ENCODE data around the gene NRXN2.

Gene NRXN2

DNA sequence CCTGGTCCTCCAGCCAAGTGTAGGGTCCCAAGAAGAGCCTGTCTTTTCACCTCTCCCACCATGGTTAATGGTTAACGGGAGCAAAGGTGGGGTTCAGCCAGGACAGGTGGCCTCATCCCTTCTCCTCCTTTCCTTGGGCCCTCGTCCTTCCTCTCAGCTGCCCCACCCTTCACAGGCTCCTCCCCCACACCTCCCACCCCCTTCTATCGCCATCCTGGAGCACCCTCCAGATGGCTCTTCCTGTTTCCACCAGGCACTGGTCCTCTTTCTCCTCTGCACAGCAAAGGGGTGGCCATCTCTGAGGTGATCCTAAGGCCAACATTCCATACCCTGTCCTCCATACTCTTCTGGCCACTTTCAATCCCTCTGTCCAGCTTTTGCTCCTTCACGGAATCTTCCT is 83.1 kb downstream of the NRXN2 start:
- H3K4me3 ChIP-seq (ENCODE audit: low read length in 2 of 2) = no peak overlapping the region
- H3K23ac ChIP-seq (ENCODE audit: low read depth, low read length, poor library complexity) = peak overlapping the region; percentile 36
- H2BK5ac ChIP-seq (ENCODE audit: low read length) = no peak overlapping the region
- H3K27me3 ChIP-seq (ENCODE audit: control insufficient read depth in 3 of 3, insufficient read depth in 3 of 3, low read depth in 1 of 3, low read length in 3 of 3) = peaks cover 8 to 41% (median 37%) of the 10 kb centered on the region in 3 experiments
- no peak overlapping the region for H3K4ac ChIP-seq (ENCODE audit: low read length)
- no CpG with 5 or more reads among the region's 4 CpGs for WGBS, 2 donors (ENCODE audit: extremely low coverage in 2 of 2, insufficient read length in 2 of 2, insufficient replicate concordance in 1 of 2)
- DNase-seq (ENCODE audit: low spot score) = no peak
- peaks cover 11 to 41% of the 10 kb centered on the region in 2 donors for H3K4me1 ChIP-seq (ENCODE audit: control insufficient read depth in 2 of 2, insufficient read depth in 1 of 2, low read depth in 1 of 2, low read length in 2 of 2)
- no peak overlapping the region for H3K18ac ChIP-seq (ENCODE audit: low read length)
- H3K9ac ChIP-seq (ENCODE audit: low read depth, low read length, poor library complexity) = no peak overlapping the region
- peaks cover 2 to 3% of the 10 kb centered on the region in 2 donors for H3K9me3 ChIP-seq (replicated peaks in 1 of 2; ENCODE audit: control insufficient read depth in 2 of 2, insufficient read depth in 1 of 2, low read depth in 1 of 2, low read length in 2 of 2)
- no peak overlapping the region for H2BK120ac ChIP-seq (ENCODE audit: low read depth, low read length)
- H4K91ac ChIP-seq (ENCODE audit: low read depth, low read length, poor library complexity) = no peak overlapping the region
- H3K79me1 ChIP-seq (ENCODE audit: low read depth, low read length) = peaks cover 12% of the 10 kb centered on the region
- H3K36me3 ChIP-seq (replicated peaks in 1 of 2; ENCODE audit: control insufficient read depth in 2 of 2, insufficient read depth in 2 of 2, low read length in 2 of 2) = no peaks in the 10 kb centered on the region
- no peak overlapping the region for H3K14ac ChIP-seq (ENCODE audit: low read length)
- H2AK5ac ChIP-seq (ENCODE audit: low read depth, low read length) = no peak overlapping the region
- no peak overlapping the region for H2BK12ac ChIP-seq (ENCODE audit: low read length)
- no peak overlapping the region for H3K27ac ChIP-seq (replicated peaks; ENCODE audit: low read length)
- H3K4me2 ChIP-seq (ENCODE audit: insufficient read depth, low read length, poor library complexity, severe bottlenecking) = no peak overlapping the region
- no peak overlapping the region for H2AFZ ChIP-seq (ENCODE audit: low read length)
- H2BK15ac ChIP-seq (ENCODE audit: low read length) = no peak overlapping the region
- no peak overlapping the region for H4K8ac ChIP-seq (ENCODE audit: low read depth, low read length)

DNA sequence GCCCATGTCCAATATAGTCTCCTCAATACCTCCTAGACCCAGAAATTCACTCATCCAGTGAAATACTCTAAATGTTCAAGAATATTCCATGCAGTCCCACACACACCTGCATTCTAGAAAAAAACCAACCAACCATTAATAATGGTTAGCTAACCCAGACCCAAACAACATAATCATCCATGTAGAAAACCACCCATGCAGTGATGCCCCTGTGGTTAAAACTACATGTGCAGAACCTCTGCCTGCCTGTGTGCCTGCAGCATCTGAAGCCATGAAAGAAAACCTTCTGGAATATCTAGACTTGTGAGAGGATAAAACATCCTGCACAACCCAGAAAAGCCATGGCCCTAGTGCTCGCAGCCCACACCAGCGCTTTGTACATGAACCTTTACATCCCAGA is 84.2 kb downstream of the NRXN2 start:
- Histone ChIP-seq H2BK5ac (ENCODE audit: low read length) (no peak overlapping the region), H3K4ac (ENCODE audit: low read length) (no peak overlapping the region), H4K91ac (ENCODE audit: low read depth, low read length, poor library complexity) (no peak overlapping the region), H3K4me2 (ENCODE audit: insufficient read depth, low read length, poor library complexity, severe bottlenecking) (no peak overlapping the region), H3K27ac (replicated peaks; ENCODE audit: low read length) (no peak overlapping the region), H3K18ac (ENCODE audit: low read length) (no peak overlapping the region), H3K4me1 (ENCODE audit: control insufficient read depth in 2 of 2, insufficient read depth in 1 of 2, low read depth in 1 of 2, low read length in 2 of 2) (peaks cover 1 to 30% of the 10 kb centered on the region in 2 donors), H3K9ac (ENCODE audit: low read depth, low read length, poor library complexity) (no peak overlapping the region), H3K9me3 (replicated peaks in 1 of 2; ENCODE audit: control insufficient read depth in 2 of 2, insufficient read depth in 1 of 2, low read depth in 1 of 2, low read length in 2 of 2) (peaks cover 2 to 3% of the 10 kb centered on the region in 2 donors), H3K27me3 (ENCODE audit: control insufficient read depth in 3 of 3, insufficient read depth in 3 of 3, low read depth in 1 of 3, low read length in 3 of 3) (peaks cover 8 to 36% (median 30%) of the 10 kb centered on the region in 3 experiments), H2BK15ac (ENCODE audit: low read length) (no peak overlapping the region), H4K8ac (ENCODE audit: low read depth, low read length) (no peak overlapping the region), H3K79me1 (ENCODE audit: low read depth, low read length) (peaks cover 12% of the 10 kb centered on the region), H3K14ac (ENCODE audit: low read length) (no peak overlapping the region), H2BK12ac (ENCODE audit: low read length) (no peak overlapping the region), H2AFZ (ENCODE audit: low read length) (no peak overlapping the region), H3K4me3 (ENCODE audit: low read length in 2 of 2) (no peak overlapping the region), H2AK5ac (ENCODE audit: low read depth, low read length) (no peak overlapping the region), H3K23ac (ENCODE audit: low read depth, low read length, poor library complexity) (no peak overlapping the region), H3K36me3 (replicated peaks in 1 of 2; ENCODE audit: control insufficient read depth in 2 of 2, insufficient read depth in 2 of 2, low read length in 2 of 2) (peaks cover 0 to 2% of the 10 kb centered on the region in 2 donors), H2BK120ac (ENCODE audit: low read depth, low read length) (no peak overlapping the region)
- WGBS, 2 donors (ENCODE audit: extremely low coverage in 2 of 2, insufficient read length in 2 of 2, insufficient replicate concordance in 1 of 2) = no CpG with 5 or more reads among the region's 2 CpGs
- no peak for DNase-seq (ENCODE audit: low spot score)

DNA sequence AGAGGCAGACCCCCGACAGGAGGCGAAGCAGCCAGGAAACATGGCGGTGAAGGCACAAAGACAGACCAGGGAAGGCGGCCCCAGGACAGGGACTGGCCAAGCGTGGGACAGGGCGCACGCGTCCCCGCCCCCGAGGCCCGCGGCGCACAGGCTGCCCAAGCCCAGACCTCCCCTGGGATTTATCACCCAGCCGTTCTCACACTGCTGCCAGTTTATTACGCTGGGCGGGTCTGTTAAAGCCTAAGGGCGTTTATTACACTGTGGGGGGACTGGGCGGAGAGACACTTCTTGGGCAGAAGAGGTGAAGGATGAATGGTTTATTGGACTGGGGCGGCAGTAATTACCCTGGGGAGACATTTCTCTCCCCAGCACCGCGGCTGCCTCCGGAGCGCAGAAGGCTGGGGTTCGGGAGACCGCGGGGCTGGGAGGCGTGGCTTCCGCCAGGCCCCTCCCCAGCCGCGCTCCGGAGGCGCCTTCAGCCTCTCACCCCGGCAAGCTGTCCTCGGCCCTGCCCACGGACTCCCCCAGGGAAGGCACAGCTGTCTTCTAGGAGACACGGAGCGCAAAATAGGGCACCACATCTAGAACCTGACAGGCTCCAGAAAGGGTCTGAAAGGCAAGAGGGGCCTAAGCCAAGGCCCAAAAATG is 84.9 kb downstream of the NRXN2 start:
- Histone ChIP-seq H3K4me2 (ENCODE audit: insufficient read depth, low read length, poor library complexity, severe bottlenecking) (peak overlapping the region; percentile 85), H3K14ac (ENCODE audit: low read length) (no peak overlapping the region), H3K18ac (ENCODE audit: low read length) (peak overlapping the region; percentile 93), H4K91ac (ENCODE audit: low read depth, low read length, poor library complexity) (no peak overlapping the region), H3K9me3 (replicated peaks in 1 of 2; ENCODE audit: control insufficient read depth in 2 of 2, insufficient read depth in 1 of 2, low read depth in 1 of 2, low read length in 2 of 2) (peaks cover 2 to 3% of the 10 kb centered on the region in 2 donors), H3K79me1 (ENCODE audit: low read depth, low read length) (peaks cover 12% of the 10 kb centered on the region), H3K4me3 (ENCODE audit: low read length in 2 of 2) (peak overlapping the region in 1 of 2 donors; percentile 73), H2BK120ac (ENCODE audit: low read depth, low read length) (no peak overlapping the region), H2AK5ac (ENCODE audit: low read depth, low read length) (peak overlapping the region; percentile 60), H3K27me3 (ENCODE audit: control insufficient read depth in 3 of 3, insufficient read depth in 3 of 3, low read depth in 1 of 3, low read length in 3 of 3) (peaks cover 8 to 34% (median 29%) of the 10 kb centered on the region in 3 experiments), H2BK12ac (ENCODE audit: low read length) (no peak overlapping the region), H2BK5ac (ENCODE audit: low read length) (no peak overlapping the region), H3K23ac (ENCODE audit: low read depth, low read length, poor library complexity) (peak overlapping the region; percentile 40), H2AFZ (ENCODE audit: low read length) (no peak overlapping the region), H2BK15ac (ENCODE audit: low read length) (peak overlapping the region; percentile 62), H3K4me1 (ENCODE audit: control insufficient read depth in 2 of 2, insufficient read depth in 1 of 2, low read depth in 1 of 2, low read length in 2 of 2) (peaks cover 0 to 29% of the 10 kb centered on the region in 2 donors), H3K4ac (ENCODE audit: low read length) (no peak overlapping the region), H4K8ac (ENCODE audit: low read depth, low read length) (no peak overlapping the region), H3K27ac (replicated peaks; ENCODE audit: low read length) (peak overlapping the region; percentile 48), H3K36me3 (replicated peaks in 1 of 2; ENCODE audit: control insufficient read depth in 2 of 2, insufficient read depth in 2 of 2, low read length in 2 of 2) (peaks cover 0 to 2% of the 10 kb centered on the region in 2 donors), H3K9ac (ENCODE audit: low read depth, low read length, poor library complexity) (peak overlapping the region; percentile 84)
- WGBS, 2 donors (ENCODE audit: extremely low coverage in 2 of 2, insufficient read length in 2 of 2, insufficient replicate concordance in 1 of 2) = no CpG with 5 or more reads among the region's 37 CpGs
- DNase-seq (ENCODE audit: low spot score) = no peak

GRCh38 chr11:64637334-64638017 is 85.5 kb downstream of the NRXN2 start:
- H2BK15ac ChIP-seq (ENCODE audit: low read length) = peak overlapping the region; percentile 62
- H3K4me3 ChIP-seq (ENCODE audit: low read length in 2 of 2) = peak overlapping the region in 1 of 2 donors; percentile 73

More at GRCh38 chr11:64637334-64638017, 85.5 kb downstream of the NRXN2 start:
- Histone ChIP-seq H3K79me1 (ENCODE audit: low read depth, low read length) (peaks cover 12% of the 10 kb centered on the region), H3K18ac (ENCODE audit: low read length) (peak overlapping the region; percentile 93), H2AFZ (ENCODE audit: low read length) (no peak overlapping the region), H3K9ac (ENCODE audit: low read depth, low read length, poor library complexity) (peak overlapping the region; percentile 84), H3K4me1 (ENCODE audit: control insufficient read depth in 2 of 2, insufficient read depth in 1 of 2, low read depth in 1 of 2, low read length in 2 of 2) (peaks cover 0 to 29% of the 10 kb centered on the region in 2 donors), H3K4me2 (ENCODE audit: insufficient read depth, low read length, poor library complexity, severe bottlenecking) (peak overlapping the region; percentile 85), H3K9me3 (replicated peaks in 1 of 2; ENCODE audit: control insufficient read depth in 2 of 2, insufficient read depth in 1 of 2, low read depth in 1 of 2, low read length in 2 of 2) (peaks cover 2 to 3% of the 10 kb centered on the region in 2 donors), H3K36me3 (replicated peaks in 1 of 2; ENCODE audit: control insufficient read depth in 2 of 2, insufficient read depth in 2 of 2, low read length in 2 of 2) (peaks cover 0 to 2% of the 10 kb centered on the region in 2 donors), H2BK120ac (ENCODE audit: low read depth, low read length) (no peak overlapping the region), H3K27me3 (ENCODE audit: control insufficient read depth in 3 of 3, insufficient read depth in 3 of 3, low read depth in 1 of 3, low read length in 3 of 3) (peaks cover 6 to 28% (median 24%) of the 10 kb centered on the region in 3 experiments), H3K4ac (ENCODE audit: low read length) (no peak overlapping the region), H2BK12ac (ENCODE audit: low read length) (no peak overlapping the region), H4K8ac (ENCODE audit: low read depth, low read length) (peak overlapping the region; percentile 44), H2AK5ac (ENCODE audit: low read depth, low read length) (peak overlapping the region; percentile 88), H4K91ac (ENCODE audit: low read depth, low read length, poor library complexity) (no peak overlapping the region), H3K23ac (ENCODE audit: low read depth, low read length, poor library complexity) (peak overlapping the region; percentile 40), H2BK5ac (ENCODE audit: low read length) (no peak overlapping the region), H3K27ac (replicated peaks; ENCODE audit: low read length) (peak overlapping the region; percentile 48), H3K14ac (ENCODE audit: low read length) (no peak overlapping the region)
- WGBS, 2 donors (ENCODE audit: extremely low coverage in 2 of 2, insufficient read length in 2 of 2, insufficient replicate concordance in 1 of 2) = no CpG with 5 or more reads among the region's 15 CpGs
- no peak for DNase-seq (ENCODE audit: low spot score)

Data from neuronal stem cell (in vitro differentiated cells).